HEK293 (cell line): ENCODE measurements around the gene ELF1.
A peak's percentile ranks its signal among the peaks of the same experiment; 100 is the strongest.
"Not testable (repeated sequence)": the region's sequence is repeated elsewhere in the genome, so short reads cannot be mapped to it uniquely, and the experiment has no call there.

Experiments
- CTCF ChIA-PET: fragments of 350-600 bp; formaldehyde crosslinking; extraction: SDS; loops from one replicate; lab custom pipeline; 2021; ENCODE audit warnings: antibody characterized with exemption; lab: Yijun Ruan, JAX
- POLR2A ChIA-PET: fragments of 300-600 bp; formaldehyde crosslinking; extraction: SDS; loops from one replicate; lab custom pipeline; 2020; ENCODE audit warnings: antibody characterized with exemption, inconsistent platforms; lab: Yijun Ruan, JAX
- H3K27ac ChIP-seq: fragments of 200-500 bp; sonication (Bioruptor generic); 2 replicates; pipeline ENCODE4 v1.5.1; 2014; ENCODE audit warnings: low read depth, low read length, control low read depth, inconsistent platforms; ENCODE audit errors: extremely low read depth
- H3K36me3 ChIP-seq, 2 experiments: fragments of 200-500 bp in 1 of 2; sonication (Bioruptor generic) in 1 of 2; 1 replicate in 1 of 2; 2 replicates in 1 of 2; pipeline ENCODE4 v1.5.1; 2014 to 2017; ENCODE audit warnings: inconsistent platforms in 2 of 2, low read length in 2 of 2; ENCODE audit not compliant: control insufficient read depth in 2 of 2, insufficient read depth in 1 of 2
- H3K4me1 ChIP-seq: fragments of 200-500 bp; sonication (Bioruptor generic); 2 replicates; pipeline ENCODE4 v1.5.1; 2014; ENCODE audit warnings: mild to moderate bottlenecking, low read length, inconsistent platforms; ENCODE audit not compliant: control insufficient read depth, insufficient read depth
- H3K4me3 ChIP-seq: 2 replicates; pipeline ENCODE4 v1.5.1; 2011; ENCODE audit warnings: low read depth, mild to moderate bottlenecking, control low read depth, low read length, moderate library complexity
- H3K9me3 ChIP-seq: fragments of 200-500 bp; sonication (Bioruptor generic); 2 replicates; pipeline ENCODE4 v1.5.1; 2014; ENCODE audit warnings: low read depth, low read length, inconsistent platforms; ENCODE audit not compliant: control insufficient read depth, insufficient read depth
- ATF2 ChIP-seq: fragments of 450-650 bp; formaldehyde crosslinking; IDR thresholded peaks from 2 replicates; pipeline ENCODE4 v1.5.1; 2016; ENCODE audit warnings: missing biosample characterization, missing genetic modification characterization, low read depth
- OVOL3 ChIP-seq: fragments of 450-650 bp; formaldehyde crosslinking; IDR thresholded peaks from 2 replicates; pipeline ENCODE4 v1.5.1; 2016; ENCODE audit warnings: missing biosample characterization, missing genetic modification characterization
- TRIM28 ChIP-seq: IDR thresholded peaks from 2 replicates; pipeline ENCODE4 v1.6.1; 2011; ENCODE audit warnings: low read length, control low read depth, borderline replicate concordance
- ZNF132 ChIP-seq: fragments of 450-650 bp; formaldehyde crosslinking; IDR thresholded peaks from 2 replicates; pipeline ENCODE4 v1.5.1; 2017; ENCODE audit warnings: missing biosample characterization, missing genetic modification characterization, borderline replicate concordance
- ZNF140 ChIP-seq: fragments of 450-650 bp; formaldehyde crosslinking; IDR thresholded peaks from 2 replicates; pipeline ENCODE4 v1.5.1; 2016; ENCODE audit warnings: missing biosample characterization, missing genetic modification characterization
- ZNF18 ChIP-seq: fragments of 450-650 bp; formaldehyde crosslinking; IDR thresholded peaks from 2 replicates; pipeline ENCODE4 v1.5.1; 2016; ENCODE audit warnings: missing biosample characterization, missing genetic modification characterization
- ZNF335 ChIP-seq: fragments of 450-650 bp; formaldehyde crosslinking; conservative IDR thresholded peaks from 2 replicates; pipeline ENCODE4 v1.5.1; 2016; ENCODE audit warnings: missing biosample characterization, missing genetic modification characterization
- ZNF37A ChIP-seq: fragments of 450-650 bp; IDR thresholded peaks from 2 replicates; pipeline ENCODE4 v1.5.1; 2018; ENCODE audit warnings: missing biosample characterization, missing genetic modification characterization
- ZNF404 ChIP-seq: fragments of 450-650 bp; formaldehyde crosslinking; IDR thresholded peaks from 2 replicates; pipeline ENCODE4 v1.5.1; 2017; ENCODE audit warnings: missing biosample characterization, missing genetic modification characterization
- ZNF423 ChIP-seq: fragments of 450-650 bp; formaldehyde crosslinking; IDR thresholded peaks from 2 replicates; pipeline ENCODE4 v1.5.1; 2016; ENCODE audit warnings: missing biosample characterization, missing genetic modification characterization
- ZNF670 ChIP-seq: fragments of 450-650 bp; formaldehyde crosslinking; IDR thresholded peaks from 2 replicates; pipeline ENCODE4 v1.5.1; 2016; ENCODE audit warnings: missing biosample characterization, missing genetic modification characterization, low read depth

Gene ELF1

GRCh38 chr13:40908546-40908945 lies 110.6 kb downstream of the ELF1 start (continued):
- TF ChIP-seq ZNF140 (tag by site-specific recombination) (no peak), ZNF423 (tag by site-specific recombination) (no peak), TRIM28 (no peak), ZNF404 (tag by site-specific recombination) (no peak), ZNF132 (tag by site-specific recombination) (no peak), ATF2 (tag by site-specific recombination) (no peak)
- TF ChIP-seq, all 188 proteins: peak for 0

GRCh38 chr13:40901032-40901431 lies 118.1 kb downstream of the ELF1 start:
- H3K9me3 ChIP-seq, H3K27ac ChIP-seq, CTCF ChIA-PET, H3K4me3 ChIP-seq, H3K36me3 ChIP-seq, H3K4me1 ChIP-seq, POLR2A ChIA-PET: not testable (repeated sequence)

- CTCF ChIA-PET, POLR2A ChIA-PET: not testable (repeated sequence)
These were observed 118.5 kb downstream of the ELF1 start for GRCh38 chr13:40900568-40900967.

GRCh38 chr13:40897053-40897452 lies 122.1 kb downstream of the ELF1 start:
- H3K9me3 ChIP-seq: no peaks in the 10 kb centered on the region
- ChIA-PET POLR2A (no interaction called here), CTCF (no interaction called here)
- no peak overlapping the region for H3K27ac ChIP-seq
- no peaks in the 10 kb centered on the region for H3K4me1 ChIP-seq
- TF ChIP-seq ZNF37A (tag by site-specific recombination): no peak
- no peak for TF ChIP-seq ZNF335 (tag by site-specific recombination)
- TF ChIP-seq OVOL3 (tag by site-specific recombination): no peak
- H3K36me3 ChIP-seq: no peaks in the 10 kb centered on the region
- H3K4me3 ChIP-seq: no peak overlapping the region

More at GRCh38 chr13:40900568-40900967, 118.5 kb downstream of the ELF1 start:
- H3K4me3 ChIP-seq, H3K36me3 ChIP-seq, H3K4me1 ChIP-seq, H3K9me3 ChIP-seq, H3K27ac ChIP-seq: not testable (repeated sequence)

GRCh38 chr13:40895227-40896184 lies 123.6 kb downstream of the ELF1 start:
- CTCF ChIA-PET: interaction anchor here (0.7 kb wide), 1 partner anchor 25 kb away, joined by 3 read pairs; no protein-coding TSS in a partner anchor
- Histone ChIP-seq H3K27ac (no peak overlapping the region), H3K36me3 (no peaks in the 10 kb centered on the region), H3K4me3 (no peak overlapping the region), H3K4me1 (no peaks in the 10 kb centered on the region), H3K9me3 (no peaks in the 10 kb centered on the region)
- POLR2A ChIA-PET: interaction anchor here (0.7 kb wide), 1 partner anchor 159 kb away, joined by 5 read pairs; no protein-coding TSS in a partner anchor
- TF ChIP-seq ZNF670 (no peak), ZNF18 (tag by site-specific recombination) (peak; percentile 62; the same call in 1 of the 2 replicates)
- TF ChIP-seq, all 188 proteins: peak for 1

- H3K4me1 ChIP-seq, H3K36me3 ChIP-seq, H3K27ac ChIP-seq, H3K4me3 ChIP-seq, POLR2A ChIA-PET, CTCF ChIA-PET, H3K9me3 ChIP-seq: not testable (repeated sequence)
These were observed 125.5 kb downstream of the ELF1 start for GRCh38 chr13:40893573-40893972.
